Neural progenitor cell (in vitro differentiated cells): ENCODE data around the gene OLFML2A. TPM values are rescaled to one million over a fixed set of nuclear protein-coding genes. Genes with fewer than 3 reads are reported as not detected.

ENCODE experiments used
- DNase-seq: peaks from one replicate; pipeline ENCODE4 v3.0.0-alpha.2; 2016; ENCODE audit warnings: low spot score
- H2AFZ ChIP-seq: fragments of 200-600 bp; sonication (generic); replicated peaks from 2 replicates; pipeline ENCODE4 v1.6.1; 2016; ENCODE audit warnings: antibody characterized with exemption
- H3F3A ChIP-seq: fragments of 200-600 bp; sonication (generic); 2 replicates; pipeline ENCODE4 v1.6.1; 2016; ENCODE audit warnings: antibody characterized with exemption, low read depth
- H3K27ac ChIP-seq: fragments of 200-600 bp; sonication (generic); 2 replicates; pipeline ENCODE4 v1.5.1; 2016; ENCODE audit warnings: mild to moderate bottlenecking
- H3K27me3 ChIP-seq: fragments of 200-600 bp; sonication (generic); 2 replicates; pipeline ENCODE4 v1.6.1; 2016; ENCODE audit warnings: mild to moderate bottlenecking, moderate library complexity
- H3K36me3 ChIP-seq: fragments of 200-600 bp; sonication (generic); 2 replicates; pipeline ENCODE4 v1.5.1; 2016
- H3K4me1 ChIP-seq: fragments of 200-600 bp; sonication (generic); 2 replicates; pipeline ENCODE4 v1.6.1; 2016; ENCODE audit warnings: mixed run types
- H3K4me2 ChIP-seq: fragments of 200-600 bp; sonication (generic); 2 replicates; pipeline ENCODE4 v1.6.1; 2016
- H3K4me3 ChIP-seq: fragments of 200-600 bp; sonication (generic); 2 replicates; pipeline ENCODE4 v1.5.1; 2016
- H3K79me2 ChIP-seq: fragments of 200-600 bp; sonication (generic); 2 replicates; pipeline ENCODE4 v1.6.1; 2016; ENCODE audit warnings: low read depth
- H3K9ac ChIP-seq: fragments of 200-600 bp; sonication (generic); 2 replicates; pipeline ENCODE4 v1.6.1; 2016
- H3K9me3 ChIP-seq: fragments of 200-600 bp; sonication (generic); 2 replicates; pipeline ENCODE4 v1.5.1; 2016; ENCODE audit warnings: low read depth
- H4K20me1 ChIP-seq: fragments of 200-600 bp; sonication (generic); 2 replicates; pipeline ENCODE4 v1.6.1; 2016; ENCODE audit warnings: low read depth
- H3K27ac Mint-ChIP-seq: 3 replicates; pipeline ENCODE4 v1.8.0; 2021; ENCODE audit warnings: mixed read lengths
- H3K27me3 Mint-ChIP-seq: 2 replicates; pipeline ENCODE4 v1.8.0; 2022; ENCODE audit warnings: low read depth, mild to moderate bottlenecking, inconsistent platforms, moderate library complexity, mixed read lengths; ENCODE audit not compliant: insufficient read depth
- H3K36me3 Mint-ChIP-seq: 3 replicates; pipeline ENCODE4 v1.8.0; 2021; ENCODE audit warnings: mixed read lengths
- H3K4me1 Mint-ChIP-seq: 3 replicates; pipeline ENCODE4 v1.8.0; 2021; ENCODE audit warnings: mixed read lengths
- H3K4me3 Mint-ChIP-seq: 3 replicates; pipeline ENCODE4 v1.8.0; 2021; ENCODE audit warnings: mild to moderate bottlenecking, moderate library complexity, mixed read lengths
- H3K9me3 Mint-ChIP-seq: 3 replicates; pipeline ENCODE4 v1.8.0; 2020; ENCODE audit warnings: mixed read lengths
- CTCF ChIP-seq: fragments of 200-600 bp; sonication (generic); IDR thresholded peaks from 2 replicates; pipeline ENCODE4 v1.5.1; 2017; ENCODE audit warnings: antibody characterized with exemption, mild to moderate bottlenecking
- EZH2 ChIP-seq: fragments of 200-600 bp; sonication (generic); IDR thresholded peaks from 2 replicates; pipeline ENCODE4 v1.6.1; 2017; ENCODE audit warnings: antibody characterized with exemption, mild to moderate bottlenecking, moderate library complexity
- EZH2phosphoT487 ChIP-seq: fragments of 200-600 bp; sonication (generic); IDR thresholded peaks from 2 replicates; pipeline ENCODE4 v1.6.1; 2017; ENCODE audit warnings: antibody characterized with exemption
- total RNA-seq: library from RNA; depleted of rRNA; stranded (reverse); fragments of >200 nt; gene quantifications from 2 replicates; pipeline ENCODE4 v1.2.3, GENCODE V29; 2015; ENCODE audit warnings: low replicate concordance

OLFML2A gene
- total RNA-seq, 1 donor from 2014 or later, result 3.1 TPM

- H3K4me1 Mint-ChIP-seq, result peaks cover 85% of the 10 kb centered on the region
- peak overlapping the region; percentile 91 for H3K27ac ChIP-seq
- H3K36me3 Mint-ChIP-seq, result no peaks in the 10 kb centered on the region
- peak overlapping the region; percentile 95 for H3K4me2 ChIP-seq
- no peak overlapping the region for H2AFZ ChIP-seq
- H3K79me2 ChIP-seq, result peaks cover 100% of the 10 kb centered on the region
- TF ChIP-seq EZH2phosphoT487 (no peak), EZH2 (no peak), CTCF (peak; percentile 35)
- peaks cover 85% of the 10 kb centered on the region for H3K4me1 ChIP-seq
- no peaks in the 10 kb centered on the region for H3K36me3 ChIP-seq
- no peak overlapping the region for H3K9ac ChIP-seq
- H3K9me3 ChIP-seq, result no peaks in the 10 kb centered on the region
- peak overlapping the region; percentile 67 for H3K4me3 Mint-ChIP-seq
- peaks cover 85% of the 10 kb centered on the region for H3F3A ChIP-seq
- peaks cover 80% of the 10 kb centered on the region for H4K20me1 ChIP-seq
- H3K27me3 ChIP-seq, result no peaks in the 10 kb centered on the region
- H3K27ac Mint-ChIP-seq, result no peak overlapping the region
- H3K9me3 Mint-ChIP-seq, result no peaks in the 10 kb centered on the region
- peaks cover 4% of the 10 kb centered on the region for H3K27me3 Mint-ChIP-seq
- H3K4me3 ChIP-seq, result peak overlapping the region; percentile 94
- DNase-seq, result no peak
Observed at GRCh38 chr9:124764774-124765438, 12.0 kb upstream of the OLFML2A start.

GRCh38 chr9:124765439-124765835 is 11.5 kb upstream of the OLFML2A start:
- Mint-ChIP-seq H3K36me3 (no peaks in the 10 kb centered on the region), H3K27ac (no peak overlapping the region), H3K27me3 (peaks cover 5% of the 10 kb centered on the region), H3K9me3 (no peaks in the 10 kb centered on the region), H3K4me3 (peak overlapping the region; percentile 34), H3K4me1 (peaks cover 82% of the 10 kb centered on the region)
- Histone ChIP-seq H3K4me3 (peak overlapping the region; percentile 94), H3F3A (peaks cover 84% of the 10 kb centered on the region), H3K9me3 (no peaks in the 10 kb centered on the region), H4K20me1 (peaks cover 80% of the 10 kb centered on the region), H3K27ac (peak overlapping the region; percentile 91), H2AFZ (no peak overlapping the region), H3K9ac (peak overlapping the region; percentile 6), H3K27me3 (no peaks in the 10 kb centered on the region), H3K79me2 (peaks cover 100% of the 10 kb centered on the region), H3K36me3 (no peaks in the 10 kb centered on the region), H3K4me2 (peak overlapping the region; percentile 95), H3K4me1 (peaks cover 79% of the 10 kb centered on the region)
- DNase-seq, result peak; percentile 66
- TF ChIP-seq CTCF, result no peak
- TF ChIP-seq EZH2phosphoT487, result no peak
- TF ChIP-seq EZH2, result no peak

GRCh38 chr9:124766326-124766725 is 10.6 kb upstream of the OLFML2A start:
- H2AFZ ChIP-seq, result no peak overlapping the region
- H3K4me3 ChIP-seq, result peak overlapping the region; percentile 94
- H3K9me3 ChIP-seq, result no peaks in the 10 kb centered on the region
- H3K9ac ChIP-seq, result peak overlapping the region; percentile 6
- Mint-ChIP-seq H3K9me3 (no peaks in the 10 kb centered on the region), H3K27ac (no peak overlapping the region), H3K4me3 (no peak overlapping the region), H3K4me1 (peaks cover 73% of the 10 kb centered on the region), H3K36me3 (no peaks in the 10 kb centered on the region), H3K27me3 (peaks cover 5% of the 10 kb centered on the region)
- no peaks in the 10 kb centered on the region for H3K27me3 ChIP-seq
- TF ChIP-seq EZH2phosphoT487, result no peak
- no peak for TF ChIP-seq EZH2
- TF ChIP-seq CTCF, result no peak
- peaks cover 71% of the 10 kb centered on the region for H4K20me1 ChIP-seq
- peak overlapping the region; percentile 91 for H3K27ac ChIP-seq
- H3K4me2 ChIP-seq, result peak overlapping the region; percentile 95
- no peak for DNase-seq
- peaks cover 97% of the 10 kb centered on the region for H3K79me2 ChIP-seq
- peaks cover 80% of the 10 kb centered on the region for H3F3A ChIP-seq
- peaks cover 70% of the 10 kb centered on the region for H3K4me1 ChIP-seq
- no peaks in the 10 kb centered on the region for H3K36me3 ChIP-seq
